Endothelial cell of umbilical vein (primary cell): ENCODE measurements around the gene CAPN2. TPM values are rescaled to one million over a fixed set of nuclear protein-coding genes. Genes with fewer than 3 reads are reported as not detected.
"Not testable (repeated sequence)": the region's sequence is repeated elsewhere in the genome, so short reads cannot be mapped to it uniquely, and the experiment has no call there.

Experiments
- BruUV-seq: library from RNA; stranded (reverse); fragments of 400-500 nt; replicated peaks from 2 replicates; lab custom pipeline; 2021; lab: Mats Ljungman, UMichigan
- CTCF ChIA-PET: fragments of 300-600, 350-600 bp; sonication (Branson Sonifier 250); formaldehyde crosslinking; loops from one replicate; lab custom pipeline; 2021; ENCODE audit warnings: antibody characterized with exemption, inconsistent platforms; lab: Charles Lee
- POLR2A ChIA-PET: fragments of 300-600, 350-600 bp; sonication (Branson Sonifier 250); formaldehyde crosslinking; loops from one replicate; lab custom pipeline; 2021; ENCODE audit warnings: antibody characterized with exemption, inconsistent platforms; lab: Charles Lee
- DNase-seq: peaks from one replicate; pipeline ENCODE4 v3.0.0-alpha.2; 2011; ENCODE audit warnings: low read depth, low spot score
- FAIRE-seq: peaks from 2 replicates; lab custom pipeline; 2011; peaks lifted over from hg19 to GRCh38; lab: Jason Lieb, UNC
- H2AFZ ChIP-seq: 2 replicates; pipeline ENCODE4 v1.6.0; 2012; ENCODE audit warnings: low read depth, low read length, control low read depth, inconsistent platforms
- H3K27ac ChIP-seq: 2 replicates; pipeline ENCODE4 v1.5.1; 2011; ENCODE audit warnings: low read depth, mild to moderate bottlenecking, control low read depth, low read length, moderate library complexity; ENCODE audit not compliant: insufficient read depth
- H3K27me3 ChIP-seq, 2 experiments: 2 replicates each; pipeline versions ENCODE4 v1.6.0 to v1.6.1; 2011; ENCODE audit warnings: low read length in 2 of 2, mixed read lengths in 1 of 2; ENCODE audit not compliant: control insufficient read depth in 2 of 2, insufficient read depth in 2 of 2
- H3K36me3 ChIP-seq, 2 experiments: 2 replicates in 1 of 2; 3 replicates in 1 of 2; pipeline ENCODE4 v1.5.1; 2011; ENCODE audit warnings: low read length in 2 of 2, mild to moderate bottlenecking in 1 of 2, moderate library complexity in 1 of 2; ENCODE audit not compliant: control insufficient read depth in 2 of 2, insufficient read depth in 2 of 2; ENCODE audit errors: extremely low read depth in 1 of 2
- H3K4me1 ChIP-seq: 3 replicates; pipeline ENCODE4 v1.5.1; 2011; ENCODE audit warnings: mild to moderate bottlenecking, low read length; ENCODE audit not compliant: control insufficient read depth, insufficient read depth; ENCODE audit errors: extremely low read depth
- H3K4me2 ChIP-seq: 2 replicates; pipeline ENCODE4 v1.6.1; 2011; ENCODE audit warnings: low read length, control low read depth, mixed read lengths; ENCODE audit not compliant: insufficient read depth
- H3K4me3 ChIP-seq, 3 experiments: fragments of 200-600 bp in 1 of 3; sonication (generic), shearing (Covaris generic) in 1 of 3; replicated peaks in 1 of 3; 2 replicates each; pipeline ENCODE4 v1.5.1; 2011 to 2016; ENCODE audit warnings: control low read depth in 3 of 3, low read length in 3 of 3, mild to moderate bottlenecking in 2 of 3, inconsistent platforms in 1 of 3, low read depth in 1 of 3, moderate library complexity in 1 of 3; ENCODE audit not compliant: insufficient read depth in 1 of 3
- H3K79me2 ChIP-seq: 2 replicates; pipeline ENCODE4 v1.6.0; 2012; ENCODE audit warnings: low read length, inconsistent platforms; ENCODE audit not compliant: control insufficient read depth, insufficient read depth
- H3K9ac ChIP-seq: replicated peaks from 2 replicates; pipeline ENCODE3; 2011; ENCODE audit warnings: low read length, control low read depth; ENCODE audit not compliant: insufficient read depth; ENCODE audit errors: extremely low read depth
- H3K9me1 ChIP-seq: replicated peaks from 3 replicates; pipeline ENCODE4 v1.6.0; 2011; ENCODE audit warnings: mild to moderate bottlenecking, low read length; ENCODE audit not compliant: control insufficient read depth, insufficient read depth; ENCODE audit errors: extremely low read depth
- H3K9me3 ChIP-seq: replicated peaks from 2 replicates; pipeline ENCODE4 v1.5.1; 2012; ENCODE audit warnings: low read length, inconsistent platforms; ENCODE audit not compliant: control insufficient read depth, insufficient read depth
- H4K20me1 ChIP-seq: replicated peaks from 2 replicates; pipeline ENCODE3; 2011; ENCODE audit warnings: mild to moderate bottlenecking, low read length; ENCODE audit not compliant: control insufficient read depth, insufficient read depth; ENCODE audit errors: extremely low read depth
- EZH2 ChIP-seq: IDR thresholded peaks from 2 replicates; pipeline ENCODE4 v1.6.1; 2012; ENCODE audit warnings: borderline replicate concordance, low read depth, mild to moderate bottlenecking, moderate library complexity, low read length, inconsistent platforms; ENCODE audit not compliant: severe bottlenecking
- FOS ChIP-seq: IDR thresholded peaks from 2 replicates; pipeline ENCODE4 v1.6.1; 2011; ENCODE audit warnings: mild to moderate bottlenecking, low read length, moderate library complexity, borderline replicate concordance; ENCODE audit not compliant: insufficient read depth
- GATA2 ChIP-seq: IDR thresholded peaks from 2 replicates; pipeline ENCODE4 v1.7.0; 2011; ENCODE audit warnings: low read depth, mild to moderate bottlenecking, moderate library complexity, mixed read lengths, low read length; ENCODE audit not compliant: insufficient read length, insufficient read depth
- JUN ChIP-seq: IDR thresholded peaks from 2 replicates; pipeline ENCODE4 v1.6.1; 2011; ENCODE audit warnings: borderline replicate concordance, low read depth; ENCODE audit not compliant: insufficient read length, insufficient read depth
- MAX ChIP-seq: IDR thresholded peaks from 2 replicates; pipeline ENCODE4 v1.6.1; 2011; ENCODE audit not compliant: insufficient read depth, insufficient read length
- MYC ChIP-seq: IDR thresholded peaks from one replicate; pipeline ENCODE4 v1.6.1; 2011; ENCODE audit warnings: mild to moderate bottlenecking, low read depth, low read length
- POLR2A ChIP-seq: IDR thresholded peaks from 2 replicates; pipeline ENCODE4 v1.6.1; 2012; ENCODE audit warnings: low read depth, mild to moderate bottlenecking, control low read depth, low read length
- POLR2AphosphoS5 ChIP-seq: IDR thresholded peaks from 2 replicates; pipeline ENCODE4 v1.6.1; 2012; ENCODE audit warnings: low read depth, mild to moderate bottlenecking, control low read depth, low read length, moderate library complexity; ENCODE audit not compliant: insufficient read depth
- dilution Hi-C: fragments of 300-500 bp; cut with MboI; formaldehyde crosslinking; loops from one replicate; pipeline ENCODE4 v1.15.0; 2019; ENCODE audit warnings: low sequenced_read_pairs; ENCODE audit not compliant: extremely low pct_ligation_motif_present
- intact Hi-C: fragments of 100-400 bp; cut with micrococcal nuclease; formaldehyde crosslinking; loops from one replicate; pipeline ENCODE4 v1.10.0; 2022
- polyA plus RNA-seq, 4 experiments: library from polyadenylated mRNA; depleted of rRNA in 3 of 4; stranded (reverse) in 3 of 4; unstranded in 1 of 4; fragments of >200 nt; gene quantifications; 2 replicates each; pipeline versions ENCODE4 v1.2.1 to v1.2.3, GENCODE V29; 2011 to 2012; ENCODE audit warnings: missing spikeins in 1 of 4
- total RNA-seq: library from RNA; stranded (reverse); gene quantifications from 2 replicates; pipeline ENCODE4 v1.2.3, GENCODE V29; 2021
- TF ChIP-seq, protein P1 (sequence below), 2 donors: IDR thresholded peaks; 1 replicate in 1 of 2; 2 replicates in 1 of 2; pipeline ENCODE4 v1.5.1; 2011; ENCODE audit warnings: low read length in 2 of 2, mild to moderate bottlenecking in 2 of 2, moderate library complexity in 2 of 2, control low read depth in 1 of 2, inconsistent platforms in 1 of 2, low read depth in 1 of 2; ENCODE audit not compliant: insufficient read depth in 1 of 2; ENCODE audit errors: extremely low read depth in 1 of 2

The CAPN2 gene
- total and polyA plus RNA-seq, 2 donors (not counting 3 experiments of a cell fraction or from before 2014, with no cell fraction given) = 110 to 420 TPM

DNA sequence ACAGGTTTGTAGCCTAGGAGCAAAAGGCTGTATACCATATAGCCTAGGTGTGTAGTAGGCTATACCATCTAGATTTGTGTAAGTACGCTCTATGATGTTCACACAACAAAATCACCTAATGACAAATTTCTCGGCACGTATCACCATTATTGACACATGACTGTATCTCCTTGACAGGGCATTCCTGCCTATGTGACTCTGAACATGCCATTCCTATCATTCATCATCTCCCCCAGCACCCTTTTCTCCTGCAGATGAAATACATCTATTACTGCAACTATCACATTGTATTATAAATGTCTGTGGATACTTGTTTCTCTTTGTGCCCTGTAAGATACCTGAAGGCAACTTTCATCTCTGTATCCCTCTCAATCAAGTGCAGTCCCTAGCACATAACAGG lies 103.5 kb downstream of the CAPN2 start:
- no peak overlapping the region for H3K9ac ChIP-seq
- no peaks in the 10 kb centered on the region for H3K27me3 ChIP-seq
- DNase-seq (no peak), FAIRE-seq (peak; percentile 40)
- peaks cover 21% of the 10 kb centered on the region for H3K79me2 ChIP-seq
- H3K9me3 ChIP-seq = no peaks in the 10 kb centered on the region
- dilution Hi-C loops (no loop called here), intact Hi-C loops (no loop called here)
- no peaks in the 10 kb centered on the region for H4K20me1 ChIP-seq
- H2AFZ ChIP-seq = no peak overlapping the region
- no TSS peak for BruUV-seq
- peaks cover 4% of the 10 kb centered on the region for H3K4me1 ChIP-seq
- no peak overlapping the region for H3K4me3 ChIP-seq
- peaks cover 2% of the 10 kb centered on the region for H3K9me1 ChIP-seq
- H3K4me2 ChIP-seq = no peak overlapping the region
- ChIA-PET CTCF (interaction anchor here (0.9 kb wide), 1 partner anchor 31 kb away, joined by 3 read pairs; no protein-coding TSS in a partner anchor), POLR2A (no interaction called here)
- no peak overlapping the region for H3K27ac ChIP-seq
- TF ChIP-seq EZH2 (no peak), FOS (no peak), GATA2 (no peak), JUN (no peak), MAX (no peak), MYC (no peak), POLR2AphosphoS5 (no peak), POLR2A (no peak)
- TF ChIP-seq, protein P1, sequence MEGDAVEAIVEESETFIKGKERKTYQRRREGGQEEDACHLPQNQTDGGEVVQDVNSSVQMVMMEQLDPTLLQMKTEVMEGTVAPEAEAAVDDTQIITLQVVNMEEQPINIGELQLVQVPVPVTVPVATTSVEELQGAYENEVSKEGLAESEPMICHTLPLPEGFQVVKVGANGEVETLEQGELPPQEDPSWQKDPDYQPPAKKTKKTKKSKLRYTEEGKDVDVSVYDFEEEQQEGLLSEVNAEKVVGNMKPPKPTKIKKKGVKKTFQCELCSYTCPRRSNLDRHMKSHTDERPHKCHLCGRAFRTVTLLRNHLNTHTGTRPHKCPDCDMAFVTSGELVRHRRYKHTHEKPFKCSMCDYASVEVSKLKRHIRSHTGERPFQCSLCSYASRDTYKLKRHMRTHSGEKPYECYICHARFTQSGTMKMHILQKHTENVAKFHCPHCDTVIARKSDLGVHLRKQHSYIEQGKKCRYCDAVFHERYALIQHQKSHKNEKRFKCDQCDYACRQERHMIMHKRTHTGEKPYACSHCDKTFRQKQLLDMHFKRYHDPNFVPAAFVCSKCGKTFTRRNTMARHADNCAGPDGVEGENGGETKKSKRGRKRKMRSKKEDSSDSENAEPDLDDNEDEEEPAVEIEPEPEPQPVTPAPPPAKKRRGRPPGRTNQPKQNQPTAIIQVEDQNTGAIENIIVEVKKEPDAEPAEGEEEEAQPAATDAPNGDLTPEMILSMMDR (IDR thresholded peaks at IDR 0.05; ENCODE audit: extremely low read depth in 1 of 2, insufficient read depth in 1 of 2, low read depth in 1 of 2, low read length in 2 of 2) = no peak
- H3K36me3 ChIP-seq = peaks cover 5 to 8% of the 10 kb centered on the region in 2 experiments

DNA sequence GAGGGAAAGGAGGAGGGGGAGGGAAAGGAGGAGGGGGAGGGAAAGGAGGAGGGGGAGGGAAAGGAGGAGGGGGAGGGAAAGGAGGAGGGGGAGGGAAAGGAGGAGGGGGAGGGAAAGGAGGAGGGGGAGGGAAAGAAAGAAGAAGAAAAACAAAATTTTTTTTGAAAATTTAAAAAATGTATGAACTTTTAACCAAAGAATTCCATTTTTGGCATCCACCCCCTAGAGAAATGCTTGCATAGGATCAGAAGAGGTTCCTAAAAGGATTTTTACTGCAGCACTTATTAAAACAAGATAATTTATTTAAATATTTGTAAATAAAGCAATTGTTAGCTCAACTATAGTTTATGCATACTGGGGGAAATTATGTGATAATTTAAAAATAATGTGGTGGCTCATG lies 104.9 kb downstream of the CAPN2 start:
- intact Hi-C loops, H3K9ac ChIP-seq, FAIRE-seq, H3K27ac ChIP-seq, H3K36me3 ChIP-seq, H4K20me1 ChIP-seq, dilution Hi-C loops, H3K27me3 ChIP-seq, H3K4me1 ChIP-seq, H3K9me1 ChIP-seq, H3K9me3 ChIP-seq, H2AFZ ChIP-seq, DNase-seq, BruUV-seq, H3K4me2 ChIP-seq, H3K4me3 ChIP-seq: not testable (repeated sequence)
- POLR2A ChIA-PET = interaction anchor here (0.7 kb wide), 1 partner anchor 84 kb away, joined by 4 read pairs; no protein-coding TSS in a partner anchor
- H3K79me2 ChIP-seq = peaks cover 34% of the 10 kb centered on the region
- CTCF ChIA-PET = interaction anchor here (1.1 kb wide), 1 partner anchor 29 kb away, joined by 4 read pairs; the partner anchor contains the start of gene TP53BP2
